ENCODE results near the gene CCL16. TPM values are rescaled to one million over a fixed set of nuclear protein-coding genes. Genes with fewer than 3 reads are reported as not detected.

The CCL16 gene
- total and polyA plus RNA-seq, 2 of the 8 experiments (the other 6 are each of a cell fraction or from before 2014, with no cell fraction given) = not detected

- Histone ChIP-seq H3K18ac (ENCODE audit: extremely low read depth, low read length) (no peak overlapping the region; the same call in 1 of the 2 replicates), H2BK120ac (replicated peaks; ENCODE audit: low read depth, low read length) (no peak overlapping the region), H2BK20ac (ENCODE audit: low read length) (no peak overlapping the region), H3K23ac (ENCODE audit: insufficient read length) (no peak overlapping the region), H3K56ac (replicated peaks; ENCODE audit: insufficient read length, low read depth, low read length) (no peak overlapping the region), H3K79me1 (ENCODE audit: low read depth, low read length) (no peaks in the 10 kb centered on the region), H3K4me1 (replicated peaks in 1 of 4; ENCODE audit: control insufficient read depth in 3 of 4, insufficient read depth in 4 of 4, low read length in 3 of 4) (peaks cover 0 to 5% (median 3%) of the 10 kb centered on the region in 4 experiments; a peak in 5 of 7 replicates), H3K4me3 (ENCODE audit: extremely low read depth in 1 of 4, insufficient read depth in 2 of 4, low read depth in 3 of 4, low read length in 4 of 4) (no peak overlapping the region), H3K4ac (replicated peaks; ENCODE audit: insufficient read length, low read depth, low read length) (no peak overlapping the region), H3K36me3 (ENCODE audit: control insufficient read depth in 2 of 4, insufficient read depth in 4 of 4, low read length in 3 of 4) (no peaks in the 10 kb centered on the region), H4K91ac (replicated peaks; ENCODE audit: insufficient read length, low read length) (no peak overlapping the region), H3K23me2 (ENCODE audit: low read depth, low read length) (no peaks in the 10 kb centered on the region), H2AK5ac (ENCODE audit: low read depth, low read length) (no peak overlapping the region), H3K79me2 (ENCODE audit: control insufficient read depth in 1 of 2, insufficient read depth in 2 of 2, low read length in 2 of 2) (no peaks in the 10 kb centered on the region), H4K8ac (ENCODE audit: extremely low read depth, insufficient read depth, low read length) (no peak overlapping the region), H4K5ac (ENCODE audit: insufficient read length, low read depth, low read length) (no peak overlapping the region), H2BK15ac (ENCODE audit: low read length) (no peak overlapping the region), H3K14ac (ENCODE audit: insufficient read length) (no peak overlapping the region), H3K27ac (ENCODE audit: low read depth, low read length) (no peak overlapping the region), H3K9ac (replicated peaks in 1 of 4; ENCODE audit: extremely low read depth in 1 of 4, low read depth in 3 of 4, low read length in 3 of 4) (no peak overlapping the region), H2BK5ac (ENCODE audit: low read depth, low read length) (no peak overlapping the region), H3K27me3 (replicated peaks in 1 of 4; ENCODE audit: control insufficient read depth in 3 of 4, extremely low read depth in 1 of 4, insufficient read depth in 3 of 4, low read length in 3 of 4) (no peaks in the 10 kb centered on the region), H2AFZ (ENCODE audit: low read length) (no peak overlapping the region), H4K20me1 (replicated peaks in 1 of 2; ENCODE audit: control insufficient read depth in 1 of 2, insufficient read depth in 2 of 2, low read length in 2 of 2) (no peaks in the 10 kb centered on the region), H3K9me3 (ENCODE audit: insufficient read depth in 2 of 2, low read depth in 1 of 2, low read length in 1 of 2) (no peaks in the 10 kb centered on the region), H2BK12ac (ENCODE audit: low read depth, low read length) (no peak overlapping the region), H3K4me2 (ENCODE audit: insufficient read depth in 1 of 2, low read depth in 2 of 2, low read length in 2 of 2) (no peak overlapping the region)
- POLR2A ChIA-PET (ENCODE audit: partially characterized antibody) = no interaction called here
- DNase-seq (ENCODE audit: low read depth in 1 of 2, low spot score in 2 of 2) (no peak), FAIRE-seq (no peak)
- 98% methylated on average over 5 of the region's 5 CpGs; no CpG with 5 or more reads in 1 of the 2 experiments for WGBS, 2 experiments (ENCODE audit: extremely low coverage in 1 of 2, insufficient coverage in 1 of 2, insufficient read length in 1 of 2, insufficient replicate concordance in 2 of 2, low coverage in 1 of 2, low lambda C conversion rate in 2 of 2, missing lambda C conversion rate in 1 of 2)
- CTCF ChIA-PET (ENCODE audit: partially characterized antibody) = no interaction called here
- no peak for TF ChIP-seq KDM5A (IDR thresholded peaks at IDR 0.05; ENCODE audit: low read length)
These were observed 45.2 kb downstream of the CCL16 start for GRCh38 chr17:35936063-35936462.

All from H1 (cell line).